Measurements from ENCODE around the gene POLR2A.
A peak's percentile ranks its signal among the peaks of the same experiment; 100 is the strongest.
"Not testable (repeated sequence)": the region's sequence is repeated elsewhere in the genome, so short reads cannot be mapped to it uniquely, and the experiment has no call there.

Gene POLR2A

DNA sequence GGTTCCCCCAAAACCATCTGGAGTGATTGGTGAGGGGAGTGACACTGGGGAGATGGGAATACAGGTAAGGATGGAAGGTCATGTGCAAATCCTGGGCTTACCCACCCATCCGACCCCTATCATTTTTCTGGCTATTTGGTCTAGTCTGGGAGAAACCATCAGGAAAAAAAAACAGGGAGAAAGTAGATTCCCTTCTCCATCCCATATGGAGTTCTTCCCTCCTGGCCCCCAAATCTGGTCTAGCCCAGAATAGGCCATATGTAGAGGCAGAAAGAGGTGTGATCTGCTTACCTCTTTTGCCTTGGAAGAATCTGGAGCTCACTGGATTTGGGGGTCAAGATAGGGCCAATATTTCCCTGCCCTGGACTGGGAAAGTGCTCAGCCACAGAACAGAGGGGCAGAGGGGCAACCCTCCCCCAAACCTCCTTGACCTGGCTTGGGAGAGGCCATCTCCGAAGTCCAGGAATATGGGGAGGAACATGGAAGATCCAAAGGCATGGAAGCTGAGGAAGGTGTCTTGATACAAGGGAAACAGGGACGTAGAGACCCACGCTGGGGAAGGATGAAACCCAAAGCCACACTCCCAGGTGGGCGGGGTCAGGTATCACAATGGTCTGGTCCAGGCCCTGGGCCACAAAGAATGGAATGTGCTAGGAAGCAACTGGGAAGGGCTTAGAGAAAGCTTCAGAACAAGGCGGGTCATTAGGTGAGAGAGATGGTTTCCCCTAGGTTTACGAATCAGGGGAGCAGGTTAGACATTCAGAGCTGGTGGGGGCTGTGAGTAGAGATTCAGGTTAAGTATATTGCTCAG is 23.1 kb upstream of the POLR2A start:
- no peak for DNase-seq

DNA sequence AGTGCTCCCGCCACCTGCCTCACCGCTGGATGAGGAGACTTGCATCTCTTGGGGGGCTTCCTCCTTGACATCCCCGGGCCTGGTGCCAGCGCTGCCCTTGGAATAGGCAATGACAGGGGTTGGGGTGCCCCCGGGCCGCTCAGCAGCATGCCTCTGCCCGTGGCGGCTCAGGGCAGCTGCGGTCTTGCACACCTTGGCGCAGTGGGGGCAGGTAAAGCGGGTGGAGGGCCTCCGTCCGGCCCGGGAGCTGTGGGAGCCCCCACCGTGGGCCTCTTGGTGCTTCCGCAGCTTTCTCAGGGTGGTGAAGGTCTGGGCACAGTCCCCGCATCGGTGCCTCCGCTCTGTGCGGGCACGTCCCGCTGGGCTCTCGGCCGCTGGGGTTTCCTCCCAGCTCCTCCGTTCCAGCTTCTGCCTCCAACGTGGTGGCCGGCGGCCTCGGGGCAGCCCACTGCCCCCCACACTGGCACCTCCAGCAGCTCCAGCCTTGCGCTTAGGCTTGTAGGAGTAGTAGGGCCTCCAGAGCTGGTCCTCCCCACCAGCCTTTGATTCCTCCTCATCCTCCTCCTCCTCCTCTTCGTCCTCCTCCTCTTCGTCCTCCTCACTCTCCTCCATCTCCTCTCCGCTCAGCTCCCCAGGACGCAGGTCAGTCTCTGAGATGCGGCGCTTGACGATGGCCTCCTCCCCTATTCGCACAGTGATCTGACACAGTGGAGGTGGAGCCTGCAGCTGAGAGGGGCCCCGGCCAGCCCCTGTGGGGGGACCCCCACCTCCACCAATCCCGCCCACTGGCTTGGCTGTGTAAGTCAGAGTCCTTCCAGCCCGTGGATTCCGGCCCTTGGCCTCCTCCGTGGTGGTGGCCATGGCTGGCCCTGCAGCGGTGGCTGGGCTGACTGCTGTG is 21.4 kb upstream of the POLR2A start:
- no peak for DNase-seq

GRCh38 chr17:7463372-7463846 is 20.8 kb upstream of the POLR2A start:
- DNase-seq: no peak

- DNase-seq: no peak
Observed at GRCh38 chr17:7464081-7464480, 20.1 kb upstream of the POLR2A start.

GRCh38 chr17:7465597-7466275 is 18.4 kb upstream of the POLR2A start:
- DNase-seq: no peak

- DNase-seq: no peak
Observed at GRCh38 chr17:7466318-7466638, 17.9 kb upstream of the POLR2A start.

DNA sequence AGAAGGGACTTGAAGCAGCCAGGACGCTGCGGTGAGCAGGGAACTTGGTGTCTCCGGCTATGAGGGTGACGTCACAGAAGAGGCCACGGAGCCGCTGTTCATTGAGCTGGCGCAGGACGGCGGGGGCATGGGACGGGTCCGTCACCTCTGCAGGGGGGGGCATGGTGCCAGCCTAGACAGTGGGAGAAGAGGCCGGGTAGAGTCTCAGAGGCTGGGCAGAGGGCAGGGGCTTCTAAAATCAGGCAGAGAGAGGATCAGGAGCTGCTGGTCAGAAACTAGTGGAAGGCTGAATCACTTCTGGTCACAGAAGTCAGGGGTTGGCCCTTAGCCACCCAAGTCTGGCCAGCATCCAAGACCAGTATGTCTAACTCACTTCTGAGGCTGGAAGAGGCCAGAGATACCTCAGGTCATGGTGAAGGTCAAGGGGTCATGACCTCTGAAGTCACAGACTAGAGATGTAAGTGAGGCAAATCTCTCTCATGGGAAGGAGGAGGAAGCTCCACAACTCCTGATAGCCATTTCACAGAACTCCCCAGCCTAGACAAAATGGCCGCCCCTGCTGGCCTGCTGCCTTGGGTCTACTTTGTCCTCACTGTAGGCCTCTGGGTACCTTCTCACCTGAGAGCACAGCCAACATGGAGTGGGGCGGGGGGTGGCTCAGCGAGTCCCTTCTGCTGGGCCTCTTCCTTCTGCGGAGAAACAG is 17.4 kb upstream of the POLR2A start:
- no peak for DNase-seq

- DNase-seq: no peak
Observed at GRCh38 chr17:7467498-7467897, 16.7 kb upstream of the POLR2A start.

DNA sequence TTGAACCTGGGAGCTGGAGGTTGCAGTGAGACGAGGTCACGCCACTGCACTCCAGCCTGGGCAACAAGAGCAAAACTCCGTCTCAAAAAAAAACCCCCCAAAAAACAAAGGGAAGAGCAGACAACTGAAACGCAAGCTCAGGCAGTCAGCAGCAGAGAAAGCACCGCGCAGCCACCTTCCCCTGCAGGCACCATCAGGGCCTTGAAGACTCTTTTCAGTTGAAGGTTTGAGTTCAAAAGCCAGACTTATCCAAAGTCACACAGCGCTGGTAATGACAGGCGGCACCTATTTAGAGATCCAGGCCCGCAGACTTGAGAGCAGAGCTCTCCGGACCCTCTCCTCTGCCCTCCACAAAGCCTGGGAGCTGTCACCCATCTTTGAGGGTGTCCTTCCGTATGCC is 15.9 kb upstream of the POLR2A start:
- no peak for DNase-seq

- DNase-seq: no peak
Observed at GRCh38 chr17:7468804-7469389, 15.3 kb upstream of the POLR2A start.

DNA sequence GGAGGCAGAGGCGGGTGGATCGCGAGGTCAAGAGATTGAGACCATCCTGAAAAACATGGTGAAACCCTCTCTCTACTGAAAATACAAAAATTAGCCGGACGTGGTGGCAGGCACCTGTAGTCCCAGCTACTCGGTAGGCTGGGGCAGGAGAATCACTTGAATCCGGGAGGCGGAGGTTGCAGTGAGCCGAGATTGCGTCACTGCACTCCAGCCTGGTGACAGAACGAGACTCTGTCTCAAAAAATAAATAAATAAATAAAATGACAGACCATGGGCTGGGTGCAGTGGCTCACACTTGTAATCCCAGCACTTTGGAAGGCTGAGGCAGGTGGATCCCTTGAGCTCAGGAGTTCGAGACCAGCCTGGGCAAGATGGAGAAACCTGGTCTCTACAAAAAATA is 14.3 kb upstream of the POLR2A start:
- not testable (repeated sequence) for DNase-seq

DNA sequence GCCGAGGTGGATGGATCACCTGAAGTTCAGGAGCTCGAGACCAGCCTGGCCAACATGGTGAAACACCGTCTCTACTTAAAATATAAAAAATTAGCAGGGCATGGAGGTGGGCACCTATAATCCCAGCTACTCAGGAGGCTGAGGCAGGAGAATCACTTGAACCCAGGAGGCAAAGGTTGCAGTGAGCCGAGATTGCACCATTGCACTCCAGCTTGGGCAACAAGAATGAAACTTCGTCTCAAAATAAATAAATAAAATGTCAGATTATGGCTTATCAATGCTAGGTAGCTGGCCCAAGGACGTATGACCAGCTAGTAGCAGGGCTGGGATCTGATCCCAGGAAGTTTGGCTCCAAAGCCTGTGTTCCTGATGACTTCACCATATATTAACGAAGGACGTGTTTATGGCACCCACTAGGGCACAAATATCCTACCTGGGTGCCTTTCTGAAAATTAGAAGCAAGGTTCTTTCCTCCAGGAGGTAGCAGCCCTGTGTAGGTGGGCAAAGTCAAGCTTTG is 13.7 kb upstream of the POLR2A start:
- not testable (repeated sequence) for DNase-seq

DNA sequence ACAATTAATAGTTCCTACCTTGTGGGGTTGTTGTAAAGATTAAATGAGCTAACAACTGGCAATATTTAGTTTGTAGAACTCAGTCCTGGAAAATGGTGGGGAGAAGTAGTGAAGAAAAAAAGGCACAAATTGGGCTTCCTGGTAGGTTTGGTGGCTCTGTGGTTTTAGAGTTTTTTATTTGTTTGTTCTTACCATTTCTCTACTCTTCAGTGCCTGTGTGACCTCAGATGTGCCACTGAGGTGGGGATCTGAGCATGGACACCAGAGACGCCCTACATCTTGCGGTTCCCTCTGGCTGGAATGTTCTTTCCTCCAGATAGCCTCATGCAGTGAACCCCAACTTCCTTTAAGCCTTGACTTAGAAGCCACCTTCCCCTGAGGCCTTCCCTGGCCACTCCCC is 12.4 kb upstream of the POLR2A start:
- no peak for DNase-seq

DNA sequence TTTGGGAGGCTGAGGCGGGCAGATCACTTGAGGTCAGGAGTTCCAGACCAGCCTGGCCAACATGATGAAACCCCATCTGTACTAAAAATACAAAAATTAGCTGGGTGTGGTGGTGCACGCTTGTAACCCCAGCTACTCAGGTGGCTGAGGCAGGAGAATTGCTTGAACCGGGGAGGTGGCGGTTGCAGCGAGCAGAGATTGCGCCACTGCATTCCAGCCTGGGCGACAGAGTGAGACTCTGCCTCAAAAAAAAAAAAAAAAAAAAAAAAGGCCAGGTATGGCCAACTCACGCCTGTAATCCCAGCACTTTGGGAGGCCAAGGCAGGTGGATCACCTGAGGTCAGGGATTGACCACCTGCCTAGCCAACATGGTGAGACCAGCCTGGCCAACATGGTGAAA is 9.4 kb upstream of the POLR2A start:
- DNase-seq: not testable (repeated sequence)

- DNase-seq: no peak
Observed at GRCh38 chr17:7475764-7476422, 8.3 kb upstream of the POLR2A start.

- DNase-seq: no peak
Observed at GRCh38 chr17:7476494-7476893, 7.7 kb upstream of the POLR2A start.

- no peak for DNase-seq
Observed at GRCh38 chr17:7476951-7477350, 7.2 kb upstream of the POLR2A start.

DNA sequence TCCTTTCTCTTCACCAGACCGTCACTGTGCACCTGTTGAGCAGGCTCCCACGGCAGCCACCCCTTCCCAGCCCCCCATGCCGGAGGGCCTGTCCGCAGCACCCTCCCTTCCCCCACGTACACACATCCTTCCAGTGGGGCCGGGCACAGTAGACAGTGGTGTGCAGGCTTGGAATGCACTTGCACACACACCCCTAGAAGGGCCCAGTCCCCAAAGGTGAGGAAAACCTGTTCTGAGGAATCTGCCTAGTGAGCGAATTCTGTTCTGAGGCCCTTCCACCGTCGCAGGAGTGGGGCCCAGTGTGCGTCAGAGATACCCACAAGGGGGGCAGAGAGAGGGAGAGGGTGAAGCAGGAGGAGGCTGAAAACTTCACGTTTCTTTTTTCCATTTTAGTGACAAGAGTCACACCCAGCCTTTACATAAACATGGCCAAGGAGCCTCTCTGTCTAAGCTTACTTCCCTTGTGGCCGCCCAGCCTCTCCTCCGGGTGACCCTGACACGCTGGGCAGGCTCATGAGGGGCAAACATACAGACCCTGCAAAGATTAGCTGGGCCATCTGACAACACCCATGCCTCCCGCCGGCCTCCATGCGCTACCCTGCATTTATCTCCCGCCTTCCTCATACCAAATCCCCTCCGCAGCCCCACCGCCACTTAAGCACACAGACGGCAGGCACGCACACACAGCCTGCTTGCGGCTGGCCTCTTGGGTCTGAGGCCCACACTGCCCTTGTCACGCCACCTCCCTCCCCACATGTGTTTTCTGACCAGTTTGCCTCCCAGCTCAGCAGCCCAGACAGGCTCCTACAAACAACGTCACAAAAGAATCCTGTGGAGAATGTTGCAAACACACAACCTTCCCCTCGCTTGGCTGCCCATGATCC is 6.5 kb upstream of the POLR2A start:
- DNase-seq: no peak

- DNase-seq: peak; percentile 60
Observed at GRCh38 chr17:7478276-7479212, 5.6 kb upstream of the POLR2A start.
